Measurements from ENCODE around the gene RHOH. TPM values are rescaled to one million over a fixed set of nuclear protein-coding genes. Genes with fewer than 3 reads are reported as not detected.

The RHOH gene
- total and polyA plus RNA-seq, 10 of the 15 experiments (the other 5 are each of a cell fraction or from before 2014, with no cell fraction given), result 46.5 to 120 (median 57.9) TPM

DNA sequence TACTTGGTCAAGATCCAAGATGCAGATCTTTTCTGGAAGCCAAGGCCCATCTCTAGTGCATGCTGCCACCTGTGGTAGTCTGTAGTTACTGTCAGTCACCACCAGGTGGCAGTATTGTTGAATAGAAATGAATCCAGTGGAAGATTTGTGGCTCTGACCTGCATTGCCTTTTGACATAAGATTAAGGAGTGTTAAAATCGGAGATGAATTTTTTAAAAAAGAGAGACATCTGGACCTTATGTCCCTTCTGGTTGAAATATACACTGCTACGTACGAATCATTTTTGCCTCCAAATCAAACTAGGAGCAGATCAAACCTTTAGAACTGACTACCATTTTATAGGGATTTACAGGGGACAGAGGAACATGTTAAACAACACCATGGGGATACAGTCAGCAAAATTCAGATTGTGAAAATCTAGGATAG, 46.9 kb upstream of the RHOH start (continued):
- TF ChIP-seq, protein P1, sequence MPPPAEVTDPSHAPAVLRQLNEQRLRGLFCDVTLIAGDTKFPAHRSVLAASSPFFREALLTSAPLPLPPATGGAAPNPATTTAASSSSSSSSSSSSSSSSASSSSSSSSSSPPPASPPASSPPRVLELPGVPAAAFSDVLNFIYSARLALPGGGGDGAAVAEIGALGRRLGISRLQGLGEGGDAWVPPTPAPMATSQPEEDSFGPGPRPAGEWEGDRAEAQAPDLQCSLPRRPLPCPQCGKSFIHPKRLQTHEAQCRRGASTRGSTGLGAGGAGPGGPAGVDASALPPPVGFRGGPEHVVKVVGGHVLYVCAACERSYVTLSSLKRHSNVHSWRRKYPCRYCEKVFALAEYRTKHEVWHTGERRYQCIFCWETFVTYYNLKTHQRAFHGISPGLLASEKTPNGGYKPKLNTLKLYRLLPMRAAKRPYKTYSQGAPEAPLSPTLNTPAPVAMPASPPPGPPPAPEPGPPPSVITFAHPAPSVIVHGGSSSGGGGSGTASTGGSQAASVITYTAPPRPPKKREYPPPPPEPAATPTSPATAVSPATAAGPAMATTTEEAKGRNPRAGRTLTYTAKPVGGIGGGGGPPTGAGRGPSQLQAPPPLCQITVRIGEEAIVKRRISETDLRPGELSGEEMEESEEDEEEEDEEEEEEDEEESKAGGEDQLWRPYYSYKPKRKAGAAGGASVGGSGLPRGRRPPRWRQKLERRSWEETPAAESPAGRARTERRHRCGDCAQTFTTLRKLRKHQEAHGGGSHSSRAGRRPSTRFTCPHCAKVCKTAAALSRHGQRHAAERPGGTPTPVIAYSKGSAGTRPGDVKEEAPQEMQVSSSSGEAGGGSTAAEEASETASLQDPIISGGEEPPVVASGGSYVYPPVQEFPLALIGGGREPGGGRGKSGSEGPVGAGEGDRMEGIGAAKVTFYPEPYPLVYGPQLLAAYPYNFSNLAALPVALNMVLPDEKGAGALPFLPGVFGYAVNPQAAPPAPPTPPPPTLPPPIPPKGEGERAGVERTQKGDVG (CRISPR knock-in tag; IDR thresholded peaks at IDR 0.05), result no peak
- TF ChIP-seq RUNX3 (IDR thresholded peaks at IDR 0.05; ENCODE audit: low read length), result peak; percentile 2; the same call in 1 of the 2 replicates
- no peak for TF ChIP-seq HDAC2 (IDR thresholded peaks at IDR 0.05)
- TF ChIP-seq, protein P2, sequence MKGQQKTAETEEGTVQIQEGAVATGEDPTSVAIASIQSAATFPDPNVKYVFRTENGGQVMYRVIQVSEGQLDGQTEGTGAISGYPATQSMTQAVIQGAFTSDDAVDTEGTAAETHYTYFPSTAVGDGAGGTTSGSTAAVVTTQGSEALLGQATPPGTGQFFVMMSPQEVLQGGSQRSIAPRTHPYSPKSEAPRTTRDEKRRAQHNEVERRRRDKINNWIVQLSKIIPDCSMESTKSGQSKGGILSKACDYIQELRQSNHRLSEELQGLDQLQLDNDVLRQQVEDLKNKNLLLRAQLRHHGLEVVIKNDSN (IDR thresholded peaks at IDR 0.05; ENCODE audit: borderline replicate concordance, extremely low read length, insufficient read depth, low read depth, low read length), result no peak
- TF ChIP-seq, protein P3, sequence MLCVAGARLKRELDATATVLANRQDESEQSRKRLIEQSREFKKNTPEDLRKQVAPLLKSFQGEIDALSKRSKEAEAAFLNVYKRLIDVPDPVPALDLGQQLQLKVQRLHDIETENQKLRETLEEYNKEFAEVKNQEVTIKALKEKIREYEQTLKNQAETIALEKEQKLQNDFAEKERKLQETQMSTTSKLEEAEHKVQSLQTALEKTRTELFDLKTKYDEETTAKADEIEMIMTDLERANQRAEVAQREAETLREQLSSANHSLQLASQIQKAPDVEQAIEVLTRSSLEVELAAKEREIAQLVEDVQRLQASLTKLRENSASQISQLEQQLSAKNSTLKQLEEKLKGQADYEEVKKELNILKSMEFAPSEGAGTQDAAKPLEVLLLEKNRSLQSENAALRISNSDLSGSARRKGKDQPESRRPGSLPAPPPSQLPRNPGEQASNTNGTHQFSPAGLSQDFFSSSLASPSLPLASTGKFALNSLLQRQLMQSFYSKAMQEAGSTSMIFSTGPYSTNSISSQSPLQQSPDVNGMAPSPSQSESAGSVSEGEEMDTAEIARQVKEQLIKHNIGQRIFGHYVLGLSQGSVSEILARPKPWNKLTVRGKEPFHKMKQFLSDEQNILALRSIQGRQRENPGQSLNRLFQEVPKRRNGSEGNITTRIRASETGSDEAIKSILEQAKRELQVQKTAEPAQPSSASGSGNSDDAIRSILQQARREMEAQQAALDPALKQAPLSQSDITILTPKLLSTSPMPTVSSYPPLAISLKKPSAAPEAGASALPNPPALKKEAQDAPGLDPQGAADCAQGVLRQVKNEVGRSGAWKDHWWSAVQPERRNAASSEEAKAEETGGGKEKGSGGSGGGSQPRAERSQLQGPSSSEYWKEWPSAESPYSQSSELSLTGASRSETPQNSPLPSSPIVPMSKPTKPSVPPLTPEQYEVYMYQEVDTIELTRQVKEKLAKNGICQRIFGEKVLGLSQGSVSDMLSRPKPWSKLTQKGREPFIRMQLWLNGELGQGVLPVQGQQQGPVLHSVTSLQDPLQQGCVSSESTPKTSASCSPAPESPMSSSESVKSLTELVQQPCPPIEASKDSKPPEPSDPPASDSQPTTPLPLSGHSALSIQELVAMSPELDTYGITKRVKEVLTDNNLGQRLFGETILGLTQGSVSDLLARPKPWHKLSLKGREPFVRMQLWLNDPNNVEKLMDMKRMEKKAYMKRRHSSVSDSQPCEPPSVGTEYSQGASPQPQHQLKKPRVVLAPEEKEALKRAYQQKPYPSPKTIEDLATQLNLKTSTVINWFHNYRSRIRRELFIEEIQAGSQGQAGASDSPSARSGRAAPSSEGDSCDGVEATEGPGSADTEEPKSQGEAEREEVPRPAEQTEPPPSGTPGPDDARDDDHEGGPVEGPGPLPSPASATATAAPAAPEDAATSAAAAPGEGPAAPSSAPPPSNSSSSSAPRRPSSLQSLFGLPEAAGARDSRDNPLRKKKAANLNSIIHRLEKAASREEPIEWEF (IDR thresholded peaks at IDR 0.05; ENCODE audit: insufficient replicate concordance, low read depth, low read length), result no peak
- TF ChIP-seq SMAD1 (IDR thresholded peaks at IDR 0.05; ENCODE audit: low read depth, partially characterized antibody), result no peak
- TF ChIP-seq ZNF274 (IDR thresholded peaks at IDR 0.05; ENCODE audit: insufficient read depth, insufficient read length), result no peak
- TF ChIP-seq, protein P4, sequence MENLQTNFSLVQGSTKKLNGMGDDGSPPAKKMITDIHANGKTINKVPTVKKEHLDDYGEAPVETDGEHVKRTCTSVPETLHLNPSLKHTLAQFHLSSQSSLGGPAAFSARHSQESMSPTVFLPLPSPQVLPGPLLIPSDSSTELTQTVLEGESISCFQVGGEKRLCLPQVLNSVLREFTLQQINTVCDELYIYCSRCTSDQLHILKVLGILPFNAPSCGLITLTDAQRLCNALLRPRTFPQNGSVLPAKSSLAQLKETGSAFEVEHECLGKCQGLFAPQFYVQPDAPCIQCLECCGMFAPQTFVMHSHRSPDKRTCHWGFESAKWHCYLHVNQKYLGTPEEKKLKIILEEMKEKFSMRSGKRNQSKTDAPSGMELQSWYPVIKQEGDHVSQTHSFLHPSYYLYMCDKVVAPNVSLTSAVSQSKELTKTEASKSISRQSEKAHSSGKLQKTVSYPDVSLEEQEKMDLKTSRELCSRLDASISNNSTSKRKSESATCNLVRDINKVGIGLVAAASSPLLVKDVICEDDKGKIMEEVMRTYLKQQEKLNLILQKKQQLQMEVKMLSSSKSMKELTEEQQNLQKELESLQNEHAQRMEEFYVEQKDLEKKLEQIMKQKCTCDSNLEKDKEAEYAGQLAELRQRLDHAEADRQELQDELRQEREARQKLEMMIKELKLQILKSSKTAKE (IDR thresholded peaks at IDR 0.05; ENCODE audit: low read depth, poor library complexity, severe bottlenecking), result peak; percentile 40
- TF ChIP-seq MTA2 (IDR thresholded peaks at IDR 0.05; ENCODE audit: low read depth), result no peak
- TF ChIP-seq, protein P5, sequence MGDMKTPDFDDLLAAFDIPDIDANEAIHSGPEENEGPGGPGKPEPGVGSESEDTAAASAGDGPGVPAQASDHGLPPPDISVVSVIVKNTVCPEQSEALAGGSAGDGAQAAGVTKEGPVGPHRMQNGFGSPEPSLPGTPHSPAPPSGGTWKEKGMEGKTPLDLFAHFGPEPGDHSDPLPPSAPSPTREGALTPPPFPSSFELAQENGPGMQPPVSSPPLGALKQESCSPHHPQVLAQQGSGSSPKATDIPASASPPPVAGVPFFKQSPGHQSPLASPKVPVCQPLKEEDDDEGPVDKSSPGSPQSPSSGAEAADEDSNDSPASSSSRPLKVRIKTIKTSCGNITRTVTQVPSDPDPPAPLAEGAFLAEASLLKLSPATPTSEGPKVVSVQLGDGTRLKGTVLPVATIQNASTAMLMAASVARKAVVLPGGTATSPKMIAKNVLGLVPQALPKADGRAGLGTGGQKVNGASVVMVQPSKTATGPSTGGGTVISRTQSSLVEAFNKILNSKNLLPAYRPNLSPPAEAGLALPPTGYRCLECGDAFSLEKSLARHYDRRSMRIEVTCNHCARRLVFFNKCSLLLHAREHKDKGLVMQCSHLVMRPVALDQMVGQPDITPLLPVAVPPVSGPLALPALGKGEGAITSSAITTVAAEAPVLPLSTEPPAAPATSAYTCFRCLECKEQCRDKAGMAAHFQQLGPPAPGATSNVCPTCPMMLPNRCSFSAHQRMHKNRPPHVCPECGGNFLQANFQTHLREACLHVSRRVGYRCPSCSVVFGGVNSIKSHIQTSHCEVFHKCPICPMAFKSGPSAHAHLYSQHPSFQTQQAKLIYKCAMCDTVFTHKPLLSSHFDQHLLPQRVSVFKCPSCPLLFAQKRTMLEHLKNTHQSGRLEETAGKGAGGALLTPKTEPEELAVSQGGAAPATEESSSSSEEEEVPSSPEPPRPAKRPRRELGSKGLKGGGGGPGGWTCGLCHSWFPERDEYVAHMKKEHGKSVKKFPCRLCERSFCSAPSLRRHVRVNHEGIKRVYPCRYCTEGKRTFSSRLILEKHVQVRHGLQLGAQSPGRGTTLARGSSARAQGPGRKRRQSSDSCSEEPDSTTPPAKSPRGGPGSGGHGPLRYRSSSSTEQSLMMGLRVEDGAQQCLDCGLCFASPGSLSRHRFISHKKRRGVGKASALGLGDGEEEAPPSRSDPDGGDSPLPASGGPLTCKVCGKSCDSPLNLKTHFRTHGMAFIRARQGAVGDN (IDR thresholded peaks at IDR 0.05), result peak; percentile 20; the same call in 1 of the 2 replicates
- TF ChIP-seq SUZ12 (IDR thresholded peaks at IDR 0.05; ENCODE audit: unreplicated experiment), result no peak
- no peak for TF ChIP-seq KLF5 (IDR thresholded peaks at IDR 0.05; ENCODE audit: partially characterized antibody)
- no peak for TF ChIP-seq PML (IDR thresholded peaks at IDR 0.05; ENCODE audit: low read length)

All from GM12878 (cell line).